ENCODE data around the gene TRIP13. TPM values are rescaled to one million over a fixed set of nuclear protein-coding genes. Genes with fewer than 3 reads are reported as not detected.
A peak's percentile ranks its signal among the peaks of the same experiment; 100 is the strongest.

TRIP13 gene
- total and polyA plus RNA-seq, 10 of the 15 experiments (the other 5 are each of a cell fraction or from before 2014, with no cell fraction given) = 15.1 to 64.9 (median 32.2) TPM

GRCh38 chr5:884345-885126 is 8.1 kb upstream of the TRIP13 start:
- H3K27ac ChIP-seq (ENCODE audit: control insufficient read depth, insufficient read depth) = no peak overlapping the region
- no peak overlapping the region for H3K9ac ChIP-seq (ENCODE audit: control insufficient read depth, insufficient read depth, low read length)
- ATAC-seq (no peak), FAIRE-seq (no peak), DNase-seq (ENCODE audit: low read depth, low spot score) (no peak)
- peaks cover 5% of the 10 kb centered on the region; the same call in 1 of the 2 replicates for H4K20me1 ChIP-seq (ENCODE audit: control insufficient read depth, insufficient read depth)
- RAD21 ChIA-PET (ENCODE audit: unreplicated experiment) = no interaction called here
- H3K27me3 ChIP-seq (replicated peaks in 1 of 2; ENCODE audit: control insufficient read depth in 2 of 2, insufficient read depth in 2 of 2, low read length in 1 of 2) = no peaks in the 10 kb centered on the region
- no peaks in the 10 kb centered on the region for H3K4me1 ChIP-seq (ENCODE audit: control insufficient read depth, insufficient read depth, low read length)
- no peak overlapping the region for H2AFZ ChIP-seq (ENCODE audit: control insufficient read depth, low read depth, low read length)
- POLR2A ChIA-PET = no interaction called here
- in situ Hi-C loops (cut with MboI) = loop anchor here (5.0 kb wide), 1 partner anchor 572 kb away; no protein-coding TSS in a partner anchor
- TF ChIP-seq EED (IDR thresholded peaks at IDR 0.05; ENCODE audit: low read depth) = no peak
- TF ChIP-seq POLR2AphosphoS5 (IDR thresholded peaks at IDR 0.05; ENCODE audit: low read length) = peak; percentile 23; the same call in 1 of the 2 replicates
- no peak for TF ChIP-seq NFYB (IDR thresholded peaks at IDR 0.05; ENCODE audit: insufficient read depth, low read depth, low read length)
- TF ChIP-seq NFYA (IDR thresholded peaks at IDR 0.05; ENCODE audit: borderline replicate concordance, low read depth, low read length) = no peak
- SMC1A ChIA-PET (ENCODE audit: uncharacterized antibody, unreplicated experiment) = no interaction called here
- H3K36me3 ChIP-seq (ENCODE audit: control insufficient read depth in 2 of 2, insufficient read depth in 2 of 2, low read length in 1 of 2) = peaks cover 48 to 64% of the 10 kb centered on the region in 2 experiments
- H3K4me3 ChIP-seq = no peak overlapping the region
- H3K79me2 ChIP-seq (ENCODE audit: control insufficient read depth, insufficient read depth, low read length) = peaks cover 4% of the 10 kb centered on the region; the same call in 1 of the 2 replicates
- CTCF ChIA-PET = no interaction called here
- no peak overlapping the region for H3K4me2 ChIP-seq (ENCODE audit: control insufficient read depth, insufficient read depth)
- 99% methylated on average over 16 of the region's 16 CpGs for WGBS (ENCODE audit: insufficient coverage, insufficient replicate concordance, low lambda C conversion rate, missing lambda C conversion rate)
- BruUV-seq (replicated peaks) = no TSS peak
- H3K9me3 ChIP-seq (replicated peaks; ENCODE audit: control insufficient read depth, insufficient read depth, low read length) = no peaks in the 10 kb centered on the region; the same call in 2 of the 3 replicates
- intact Hi-C loops (cut with micrococcal nuclease; ENCODE audit: unreplicated experiment) = no loop called here

- intact Hi-C loops (cut with micrococcal nuclease; ENCODE audit: unreplicated experiment) (no loop called here), in situ Hi-C loops (cut with MboI) (loop anchor here (5.0 kb wide), 1 partner anchor 573 kb away; no protein-coding TSS in a partner anchor)
- no peak overlapping the region for H3K9ac ChIP-seq (ENCODE audit: control insufficient read depth, insufficient read depth, low read length)
- H3K9me3 ChIP-seq (replicated peaks; ENCODE audit: control insufficient read depth, insufficient read depth, low read length) = no peaks in the 10 kb centered on the region; the same call in 2 of the 3 replicates
- RAD21 ChIA-PET (ENCODE audit: unreplicated experiment) = no interaction called here
- no peaks in the 10 kb centered on the region for H3K4me1 ChIP-seq (ENCODE audit: control insufficient read depth, insufficient read depth, low read length)
- no peak for FAIRE-seq
- no peak overlapping the region for H3K4me2 ChIP-seq (ENCODE audit: control insufficient read depth, insufficient read depth)
- no TSS peak for BruUV-seq (replicated peaks)
- no peak overlapping the region for H2AFZ ChIP-seq (ENCODE audit: control insufficient read depth, low read depth, low read length)
- peaks cover 5% of the 10 kb centered on the region for H3K79me2 ChIP-seq (ENCODE audit: control insufficient read depth, insufficient read depth, low read length)
- no peak overlapping the region for H3K27ac ChIP-seq (ENCODE audit: control insufficient read depth, insufficient read depth)
- no peak for ATAC-seq
- WGBS (ENCODE audit: insufficient coverage, insufficient replicate concordance, low lambda C conversion rate, missing lambda C conversion rate) = 98% methylated on average over 18 of the region's 18 CpGs
- H3K36me3 ChIP-seq (ENCODE audit: control insufficient read depth in 2 of 2, insufficient read depth in 2 of 2, low read length in 1 of 2) = peaks cover 52 to 64% of the 10 kb centered on the region in 2 experiments
- H3K4me3 ChIP-seq = no peak overlapping the region
- no peaks in the 10 kb centered on the region for H3K27me3 ChIP-seq (replicated peaks in 1 of 2; ENCODE audit: control insufficient read depth in 2 of 2, insufficient read depth in 2 of 2, low read length in 1 of 2)
- CTCF ChIA-PET = no interaction called here
- POLR2A ChIA-PET = no interaction called here
- peaks cover 5% of the 10 kb centered on the region; the same call in 1 of the 2 replicates for H4K20me1 ChIP-seq (ENCODE audit: control insufficient read depth, insufficient read depth)
- DNase-seq (ENCODE audit: low read depth, low spot score) = no peak
- SMC1A ChIA-PET (ENCODE audit: uncharacterized antibody, unreplicated experiment) = no interaction called here
- no peak for TF ChIP-seq ZBTB33 (IDR thresholded peaks at IDR 0.05)
- no peak for TF ChIP-seq ZBTB40 (IDR thresholded peaks at IDR 0.05; ENCODE audit: borderline replicate concordance)
- TF ChIP-seq POLR2A (IDR thresholded peaks at IDR 0.05; ENCODE audit: low read depth, low read length) = 0 out of 2 replicates have a peak, but pooled peaks have one; percentile 49
These were observed 7.6 kb upstream of the TRIP13 start for GRCh38 chr5:885127-885442.

Measured in GM12878 (cell line).